ENCODE measurements around the gene FBN1.

Gene FBN1

GRCh38 chr15:48590723-48591122, 54.8 kb downstream of the FBN1 start:
- TF ChIP-seq YY1 (IDR thresholded peaks at IDR 0.05; ENCODE audit: low read depth) (no peak), CEBPB (IDR thresholded peaks at IDR 0.05) (no peak), EGR1 (IDR thresholded peaks at IDR 0.05) (no peak), FOXM1 (IDR thresholded peaks at IDR 0.05; ENCODE audit: borderline replicate concordance, low read depth) (no peak), ZBTB7A (IDR thresholded peaks at IDR 0.05; ENCODE audit: low read depth) (no peak), RAD21 (IDR thresholded peaks at IDR 0.05; ENCODE audit: low read depth) (no peak), TAF1 (IDR thresholded peaks at IDR 0.05; ENCODE audit: low read depth) (no peak), CREB1 (IDR thresholded peaks at IDR 0.05; ENCODE audit: low read depth) (no peak), TEAD4 (IDR thresholded peaks at IDR 0.05) (no peak), TCF12 (IDR thresholded peaks at IDR 0.05; ENCODE audit: low read depth) (no peak), USF1 (IDR thresholded peaks at IDR 0.05) (no peak), EP300 (IDR thresholded peaks at IDR 0.05; ENCODE audit: borderline replicate concordance) (no peak), REST (IDR thresholded peaks at IDR 0.05; ENCODE audit: low read depth) (no peak), MAX (IDR thresholded peaks at IDR 0.05) (no peak), NFIC (IDR thresholded peaks at IDR 0.05) (no peak)

GRCh38 chr15:48584812-48585563, 60.5 kb downstream of the FBN1 start:
- TF ChIP-seq TCF12 (IDR thresholded peaks at IDR 0.05; ENCODE audit: low read depth) (no peak), NFIC (IDR thresholded peaks at IDR 0.05) (no peak), TEAD4 (IDR thresholded peaks at IDR 0.05) (no peak), CREB1 (IDR thresholded peaks at IDR 0.05; ENCODE audit: low read depth) (no peak), EGR1 (IDR thresholded peaks at IDR 0.05) (no peak), EP300 (IDR thresholded peaks at IDR 0.05; ENCODE audit: borderline replicate concordance) (no peak), YY1 (IDR thresholded peaks at IDR 0.05; ENCODE audit: low read depth) (no peak), MAX (IDR thresholded peaks at IDR 0.05) (no peak), CEBPB (IDR thresholded peaks at IDR 0.05) (no peak), REST (IDR thresholded peaks at IDR 0.05; ENCODE audit: low read depth) (no peak)

- no peak for TF ChIP-seq NFIC (IDR thresholded peaks at IDR 0.05)
- no peak for TF ChIP-seq TEAD4 (IDR thresholded peaks at IDR 0.05)
- TF ChIP-seq ZBTB7A (IDR thresholded peaks at IDR 0.05; ENCODE audit: low read depth): no peak
- TF ChIP-seq TCF12 (IDR thresholded peaks at IDR 0.05; ENCODE audit: low read depth): no peak
- no peak for TF ChIP-seq REST (IDR thresholded peaks at IDR 0.05; ENCODE audit: low read depth)
- TF ChIP-seq RAD21 (IDR thresholded peaks at IDR 0.05; ENCODE audit: low read depth): no peak
- TF ChIP-seq EGR1 (IDR thresholded peaks at IDR 0.05): no peak
- TF ChIP-seq EP300 (IDR thresholded peaks at IDR 0.05; ENCODE audit: borderline replicate concordance): no peak
- TF ChIP-seq YY1 (IDR thresholded peaks at IDR 0.05; ENCODE audit: low read depth): no peak
- TF ChIP-seq USF1 (IDR thresholded peaks at IDR 0.05): no peak
- TF ChIP-seq CEBPB (IDR thresholded peaks at IDR 0.05): no peak
- TF ChIP-seq TAF1 (IDR thresholded peaks at IDR 0.05; ENCODE audit: low read depth): no peak
- TF ChIP-seq MAX (IDR thresholded peaks at IDR 0.05): no peak
- TF ChIP-seq FOXM1 (IDR thresholded peaks at IDR 0.05; ENCODE audit: borderline replicate concordance, low read depth): no peak
- no peak for TF ChIP-seq CREB1 (IDR thresholded peaks at IDR 0.05; ENCODE audit: low read depth)
Observed at GRCh38 chr15:48584090-48584811, 61.3 kb downstream of the FBN1 start.
